Immature natural killer cell (primary cell): ENCODE data around the gene STK11. TPM values are rescaled to one million over a fixed set of nuclear protein-coding genes. Genes with fewer than 3 reads are reported as not detected.
"Not testable (repeated sequence)": the region's sequence is repeated elsewhere in the genome, so short reads cannot be mapped to it uniquely, and the experiment has no call there.

Experiments
- DNase-seq, 3 donors: peaks; one replicate each; pipeline ENCODE4 v3.0.0; 2022; ENCODE audit warnings: mixed read lengths in 1 of 3
- H3K27ac Mint-ChIP-seq, 6 donors: one replicate each; pipeline ENCODE4 v1.8.0; 2020; ENCODE audit warnings: mixed read lengths in 6 of 6, mild to moderate bottlenecking in 5 of 6, inconsistent platforms in 4 of 6, moderate library complexity in 3 of 6
- H3K27me3 Mint-ChIP-seq, 3 donors: one replicate each; pipeline ENCODE4 v1.8.0; 2020 to 2021; ENCODE audit warnings: low read depth in 3 of 3, mild to moderate bottlenecking in 3 of 3, mixed read lengths in 3 of 3, moderate library complexity in 3 of 3, inconsistent platforms in 1 of 3
- H3K36me3 Mint-ChIP-seq, 3 donors: one replicate each; pipeline ENCODE4 v1.8.0; 2020; ENCODE audit warnings: mixed read lengths in 3 of 3, inconsistent platforms in 2 of 3, mild to moderate bottlenecking in 2 of 3
- H3K4me1 Mint-ChIP-seq, 2 donors: one replicate each; pipeline ENCODE4 v1.8.0; 2020; ENCODE audit warnings: inconsistent platforms in 2 of 2, mild to moderate bottlenecking in 2 of 2, mixed read lengths in 2 of 2, moderate library complexity in 1 of 2
- H3K4me3 Mint-ChIP-seq, 5 donors: one replicate each; pipeline ENCODE4 v1.8.0; 2020; ENCODE audit warnings: mild to moderate bottlenecking in 5 of 5, mixed read lengths in 5 of 5, inconsistent platforms in 3 of 5, moderate library complexity in 3 of 5
- H3K9me3 Mint-ChIP-seq, 6 donors: one replicate each; pipeline ENCODE4 v1.8.0; 2020; ENCODE audit warnings: mild to moderate bottlenecking in 6 of 6, mixed read lengths in 6 of 6, inconsistent platforms in 4 of 6, moderate library complexity in 3 of 6
- polyA plus RNA-seq, 3 donors: library from polyadenylated mRNA; unstranded; fragments of 300-500 nt; fragmentation: Illumina TruSeq; gene quantifications; one replicate each; pipeline ENCODE4 v1.2.3, GENCODE V29; 2021

STK11 gene
- polyA plus RNA-seq, 3 donors from 2014 or later: 10.8 to 14.5 (median 11.7) TPM

DNA sequence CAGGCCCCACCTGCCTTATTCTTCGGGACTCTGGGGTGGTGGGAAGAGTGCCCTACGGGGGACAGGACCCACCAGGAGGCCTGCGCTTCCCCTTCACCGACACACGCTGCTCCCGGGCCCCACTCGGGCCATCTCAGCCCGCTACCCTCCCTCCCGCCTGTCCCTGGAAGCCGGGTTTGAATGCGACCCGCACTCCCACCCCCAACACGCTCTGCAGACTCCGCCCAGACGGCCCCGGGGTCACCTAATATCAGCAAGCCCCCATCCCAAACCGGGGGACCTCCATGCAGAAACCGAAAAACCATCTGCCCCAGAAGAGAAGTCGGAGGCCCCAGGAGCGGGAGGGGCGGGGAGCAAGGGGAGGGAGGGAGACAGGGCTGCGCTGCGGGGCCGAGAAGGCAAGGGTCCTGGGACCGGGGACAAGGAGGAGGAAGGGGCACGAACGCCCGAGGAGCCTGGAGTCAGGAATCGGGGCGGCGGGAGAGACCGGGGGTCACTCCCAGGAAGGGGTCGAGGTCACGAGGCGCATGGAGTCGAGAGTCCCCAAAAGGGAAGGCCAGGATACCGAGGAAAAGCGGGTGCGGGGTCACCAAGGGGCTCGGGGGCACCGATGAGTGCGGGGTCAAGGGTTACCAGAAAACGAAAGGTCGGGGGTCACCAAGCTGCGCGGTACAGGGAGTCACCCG is 32.3 kb upstream of the STK11 start:
- H3K4me1 Mint-ChIP-seq: peaks cover 35 to 38% of the 10 kb centered on the region in 2 donors
- H3K27me3 Mint-ChIP-seq: peaks cover 3 to 9% (median 5%) of the 10 kb centered on the region in 3 donors
- DNase-seq: no peak
- peaks cover 0 to 7% (median 0%) of the 10 kb centered on the region in 3 donors for H3K36me3 Mint-ChIP-seq
- H3K4me3 Mint-ChIP-seq: peak overlapping the region; percentile 86 to 94 (median 89)
- H3K9me3 Mint-ChIP-seq: peaks cover 0 to 1% (median 0%) of the 10 kb centered on the region in 6 donors
- H3K27ac Mint-ChIP-seq: peak overlapping the region; percentile 77 to 95 (median 93)

DNA sequence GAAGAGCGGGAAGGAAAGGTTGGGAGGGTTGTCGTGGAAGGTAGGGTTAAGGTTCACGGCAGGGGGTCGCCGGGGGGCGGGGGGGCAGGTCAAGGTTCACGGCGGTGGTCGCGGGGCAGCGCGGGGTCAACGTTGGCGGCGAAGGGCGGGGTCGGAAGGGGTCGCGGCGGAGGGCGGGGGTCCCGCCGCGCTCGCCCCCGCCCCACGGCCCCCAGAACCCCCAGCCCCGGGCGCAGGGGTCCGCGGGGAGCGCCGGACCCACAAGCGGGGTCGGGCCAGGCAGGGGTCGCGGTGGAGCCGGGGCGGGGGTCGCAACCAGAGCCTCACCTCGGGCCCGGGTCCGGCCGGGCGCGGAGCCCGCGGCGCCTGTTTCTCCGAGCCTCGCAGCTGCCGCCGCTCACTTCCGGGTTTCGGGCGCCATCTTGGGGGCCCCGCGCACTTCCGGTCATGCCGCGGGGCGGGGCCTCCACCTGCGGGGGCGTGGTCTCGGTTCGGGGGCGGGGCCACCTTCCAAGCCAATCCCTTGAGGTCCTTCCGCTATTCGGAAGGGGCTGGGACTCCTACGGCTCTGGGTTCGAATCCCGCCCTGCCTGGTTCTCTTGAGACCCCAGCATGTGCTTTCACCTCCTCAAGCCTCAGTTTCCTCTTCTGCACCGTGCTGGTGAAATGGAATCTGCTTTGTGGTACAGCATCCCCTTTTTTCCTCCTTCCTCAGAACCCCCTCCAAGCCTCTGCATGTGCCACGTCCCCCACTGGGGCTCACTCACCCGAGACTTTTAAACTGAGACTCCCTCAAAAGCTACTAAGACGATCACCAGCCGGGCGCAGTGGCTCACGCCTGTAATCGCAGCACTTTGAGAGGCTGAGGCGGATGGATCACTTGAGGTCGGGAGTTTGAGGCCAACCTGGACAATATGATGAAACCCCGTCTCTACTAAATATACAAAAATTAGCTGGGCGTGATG is 31.5 kb upstream of the STK11 start, which contains the start of gene SBNO2:
Gene SBNO2, minus strand, starts transcription at position 424 of the 965 bp plus-strand sequence. CDS start 19,992 bp downstream, outside the sequence.
- Mint-ChIP-seq H3K36me3 (peaks cover 0 to 7% (median 0%) of the 10 kb centered on the region in 3 donors), H3K27ac (peak within 1 kb of the TSS; percentile 84 to 95 (median 93)), H3K4me3 (peak within 1 kb of the TSS; percentile 86 to 94 (median 89)), H3K27me3 (peaks cover 3 to 11% (median 5%) of the 10 kb centered on the region in 3 donors), H3K4me1 (peaks cover 29 to 35% of the 10 kb centered on the region in 2 donors), H3K9me3 (peaks cover 0 to 1% (median 0%) of the 10 kb centered on the region in 6 donors)
- peak; percentile 88 to 92 (median 89) for DNase-seq

DNA sequence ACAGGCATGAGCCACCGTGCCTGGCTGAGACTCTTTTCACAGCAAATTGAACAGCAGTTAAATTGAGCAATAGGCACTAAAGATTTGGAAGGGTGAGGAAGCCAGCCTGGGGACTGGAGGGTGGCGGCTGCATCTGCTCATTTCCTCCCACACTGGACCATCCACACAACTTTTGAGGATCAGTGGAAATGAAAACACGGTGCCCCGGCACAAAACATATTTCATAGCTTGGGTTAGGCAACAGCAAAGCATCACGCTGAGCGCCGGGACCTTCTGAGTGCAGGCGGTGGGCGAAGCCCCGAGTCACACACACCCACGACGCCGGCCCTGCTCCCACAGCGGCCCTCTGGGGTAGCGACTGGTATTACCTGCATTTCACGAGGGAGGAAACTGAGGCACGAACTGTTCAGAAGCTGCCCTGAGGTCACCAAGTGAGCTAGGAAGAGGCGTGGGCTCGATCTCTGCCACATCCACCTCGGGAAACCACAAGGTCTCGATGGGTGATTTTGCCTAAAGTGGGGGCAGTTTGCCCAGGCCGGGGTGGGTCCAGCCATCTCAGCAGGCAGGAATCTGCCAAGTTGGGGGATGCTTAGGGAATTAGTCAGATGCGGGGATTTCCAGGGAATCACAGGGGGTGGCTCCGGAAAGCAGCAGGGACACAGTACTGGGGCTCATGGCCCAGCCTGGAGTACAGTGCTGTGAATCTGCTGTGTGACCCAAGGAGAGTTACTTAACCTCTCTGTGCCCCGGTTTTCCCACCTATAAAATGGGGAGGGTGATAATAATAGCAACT is 28.1 kb upstream of the STK11 start:
- Mint-ChIP-seq H3K36me3 (no peaks in the 10 kb centered on the region), H3K9me3 (peaks cover 0 to 2% (median 0%) of the 10 kb centered on the region in 6 donors), H3K27me3 (peaks cover 7 to 15% (median 15%) of the 10 kb centered on the region in 3 donors), H3K27ac (no peak overlapping the region), H3K4me3 (no peak overlapping the region), H3K4me1 (peaks cover 10 to 14% of the 10 kb centered on the region in 2 donors)
- DNase-seq: no peak

DNA sequence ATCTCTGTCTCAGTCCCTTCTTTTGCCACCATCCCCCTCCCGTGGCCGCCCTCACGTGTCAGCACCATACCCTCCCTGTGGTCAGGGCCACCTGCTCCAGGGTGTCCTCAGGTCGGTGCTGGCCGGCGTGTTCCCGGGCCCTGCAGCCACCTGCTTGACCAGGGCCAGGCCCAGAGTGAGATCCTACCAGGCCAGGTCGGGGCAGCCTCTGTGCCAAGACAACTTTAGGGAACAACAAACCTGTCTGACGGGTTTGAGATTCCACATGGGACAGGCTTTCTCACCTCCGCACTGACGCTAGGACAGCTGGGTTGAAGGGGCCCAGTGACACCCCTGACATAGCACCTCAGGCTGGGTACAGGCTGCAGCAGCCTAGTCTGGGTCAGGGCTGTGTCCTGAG is 24.0 kb upstream of the STK11 start:
- Mint-ChIP-seq H3K27ac (no peak overlapping the region), H3K27me3 (peaks cover 7 to 11% (median 8%) of the 10 kb centered on the region in 3 donors), H3K36me3 (no peaks in the 10 kb centered on the region), H3K4me3 (peak overlapping the region in 1 of 5 donors; percentile 45), H3K4me1 (peaks cover 3 to 6% of the 10 kb centered on the region in 2 donors), H3K9me3 (peaks cover 0 to 2% (median 0%) of the 10 kb centered on the region in 6 donors)
- DNase-seq: no peak

- no peak for DNase-seq
- no peaks in the 10 kb centered on the region for H3K36me3 Mint-ChIP-seq
- H3K4me1 Mint-ChIP-seq: peaks cover 3 to 6% of the 10 kb centered on the region in 2 donors
- H3K27ac Mint-ChIP-seq: no peak overlapping the region
- H3K9me3 Mint-ChIP-seq: peaks cover 0 to 2% (median 0%) of the 10 kb centered on the region in 6 donors
- no peak overlapping the region for H3K4me3 Mint-ChIP-seq
- H3K27me3 Mint-ChIP-seq: peaks cover 7 to 11% (median 8%) of the 10 kb centered on the region in 3 donors
These were observed 23.5 kb upstream of the STK11 start for GRCh38 chr19:1182068-1182467.

DNA sequence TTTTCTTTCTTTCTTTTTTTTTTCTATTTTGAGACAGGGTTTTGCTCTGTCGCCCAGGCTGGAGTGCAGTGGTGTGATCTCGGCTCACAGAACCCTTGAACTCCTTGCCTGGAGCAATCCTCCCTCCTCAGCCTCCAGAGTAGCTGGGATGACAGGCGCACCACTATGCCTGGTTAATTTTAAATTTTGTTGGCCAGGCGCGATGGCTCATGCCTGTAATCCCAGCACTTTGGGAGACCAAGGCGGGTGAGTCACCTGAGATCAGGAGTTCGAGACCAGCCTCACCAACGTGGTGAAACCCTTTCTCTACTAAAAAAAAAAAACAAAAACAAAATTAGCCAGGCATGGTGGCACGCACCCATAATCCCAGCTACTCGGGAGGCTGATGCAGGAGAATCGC is 22.9 kb upstream of the STK11 start:
- DNase-seq: no peak
- no peak overlapping the region for H3K27ac Mint-ChIP-seq

GRCh38 chr19:1183543-1184172 is 21.9 kb upstream of the STK11 start:
- peaks cover 0 to 2% (median 0%) of the 10 kb centered on the region in 6 donors for H3K9me3 Mint-ChIP-seq
- peaks cover 5 to 6% of the 10 kb centered on the region in 2 donors for H3K4me1 Mint-ChIP-seq
- DNase-seq: no peak
- H3K27ac Mint-ChIP-seq: no peak overlapping the region
- H3K36me3 Mint-ChIP-seq: no peaks in the 10 kb centered on the region
- peaks cover 4 to 11% (median 7%) of the 10 kb centered on the region in 3 donors for H3K27me3 Mint-ChIP-seq
- H3K4me3 Mint-ChIP-seq: no peak overlapping the region

More for the DNA sequence above, 22.9 kb upstream of the STK11 start:
- Mint-ChIP-seq H3K4me1 (peaks cover 5 to 6% of the 10 kb centered on the region in 2 donors), H3K4me3 (no peak overlapping the region), H3K36me3 (no peaks in the 10 kb centered on the region), H3K9me3 (peaks cover 0 to 2% (median 0%) of the 10 kb centered on the region in 6 donors), H3K27me3 (peaks cover 6 to 11% (median 7%) of the 10 kb centered on the region in 3 donors)

DNA sequence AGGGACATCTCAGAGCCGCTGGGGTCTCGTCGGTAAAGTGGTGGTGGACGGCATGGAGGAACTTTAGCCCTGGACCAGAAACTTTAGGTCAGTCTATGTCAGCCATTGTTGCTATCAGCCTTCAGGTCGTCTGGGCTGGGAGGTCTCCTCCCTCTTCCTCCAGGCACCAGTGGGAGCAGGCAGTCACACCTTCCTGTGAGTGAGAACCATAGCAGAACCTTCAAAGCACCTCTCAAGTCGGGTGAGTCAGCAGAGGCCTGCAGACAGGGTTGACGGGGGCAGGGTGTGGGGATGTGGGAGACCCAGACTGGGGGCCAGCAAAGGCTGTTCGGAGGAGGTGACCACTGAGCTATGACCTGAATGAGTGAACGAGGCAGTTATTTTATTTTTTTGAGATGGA is 16.2 kb upstream of the STK11 start:
- Mint-ChIP-seq H3K27me3 (peaks cover 3 to 8% (median 7%) of the 10 kb centered on the region in 3 donors), H3K27ac (peak overlapping the region; percentile 24 to 96 (median 85)), H3K36me3 (no peaks in the 10 kb centered on the region), H3K4me3 (peak overlapping the region; percentile 4 to 66 (median 51)), H3K9me3 (no peaks in the 10 kb centered on the region), H3K4me1 (peaks cover 18 to 33% of the 10 kb centered on the region in 2 donors)
- peak; percentile 60 to 74 (median 67) for DNase-seq

GRCh38 chr19:1199531-1199930 is 6.0 kb upstream of the STK11 start:
- H3K27ac Mint-ChIP-seq: no peak overlapping the region
- no peaks in the 10 kb centered on the region for H3K36me3 Mint-ChIP-seq
- no peak overlapping the region for H3K4me3 Mint-ChIP-seq
- no peaks in the 10 kb centered on the region for H3K27me3 Mint-ChIP-seq
- DNase-seq: no peak
- H3K9me3 Mint-ChIP-seq: no peaks in the 10 kb centered on the region
- peaks cover 6 to 9% of the 10 kb centered on the region in 2 donors for H3K4me1 Mint-ChIP-seq

DNA sequence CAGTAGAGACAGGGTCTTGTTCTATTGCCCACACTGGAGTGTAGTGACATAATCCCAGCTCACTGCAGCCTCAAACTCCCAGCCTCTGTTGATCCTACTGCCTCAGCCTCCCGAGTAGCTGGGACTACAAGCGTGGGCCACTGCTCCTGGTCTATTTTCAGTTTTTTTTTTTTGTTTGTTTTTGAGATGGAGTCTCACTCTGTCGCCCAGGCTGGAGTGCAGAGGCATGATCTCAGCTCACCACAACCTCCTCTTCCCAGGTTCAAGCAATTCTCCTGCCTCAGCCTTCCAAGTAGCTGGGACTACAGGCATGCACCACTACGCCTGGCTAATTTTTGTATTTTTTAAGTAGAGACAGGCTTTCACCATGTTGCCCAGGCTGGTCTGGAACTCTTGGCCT is 5.0 kb upstream of the STK11 start:
- not testable (repeated sequence) for H3K4me1 Mint-ChIP-seq, H3K9me3 Mint-ChIP-seq, DNase-seq, H3K36me3 Mint-ChIP-seq, H3K27ac Mint-ChIP-seq, H3K4me3 Mint-ChIP-seq, H3K27me3 Mint-ChIP-seq

DNA sequence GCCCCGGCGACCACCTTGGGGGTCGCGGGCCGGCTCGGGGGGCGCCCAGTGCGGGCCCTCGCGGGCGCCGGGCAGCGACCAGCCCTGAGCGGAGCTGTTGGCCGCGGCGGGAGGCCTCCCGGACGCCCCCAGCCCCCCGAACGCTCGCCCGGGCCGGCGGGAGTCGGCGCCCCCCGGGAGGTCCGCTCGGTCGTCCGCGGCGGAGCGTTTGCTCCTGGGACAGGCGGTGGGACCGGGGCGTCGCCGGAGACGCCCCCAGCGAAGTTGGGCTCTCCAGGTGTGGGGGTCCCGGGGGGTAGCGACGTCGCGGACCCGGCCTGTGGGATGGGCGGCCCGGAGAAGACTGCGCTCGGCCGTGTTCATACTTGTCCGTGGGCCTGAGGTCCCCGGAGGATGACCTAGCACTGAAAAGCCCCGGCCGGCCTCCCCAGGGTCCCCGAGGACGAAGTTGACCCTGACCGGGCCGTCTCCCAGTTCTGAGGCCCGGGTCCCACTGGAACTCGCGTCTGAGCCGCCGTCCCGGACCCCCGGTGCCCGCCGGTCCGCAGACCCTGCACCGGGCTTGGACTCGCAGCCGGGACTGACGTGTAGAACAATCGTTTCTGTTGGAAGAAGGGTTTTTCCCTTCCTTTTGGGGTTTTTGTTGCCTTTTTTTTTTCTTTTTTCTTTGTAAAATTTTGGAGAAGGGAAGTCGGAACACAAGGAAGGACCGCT is 729 bp downstream of the STK11 start:
- H3K36me3 Mint-ChIP-seq: no peaks in the 10 kb centered on the region
- H3K9me3 Mint-ChIP-seq: no peaks in the 10 kb centered on the region
- peak overlapping the region; percentile 85 to 92 (median 89) for H3K27ac Mint-ChIP-seq
- DNase-seq: no peak
- H3K27me3 Mint-ChIP-seq: peaks cover 8 to 13% (median 10%) of the 10 kb centered on the region in 3 donors
- peak overlapping the region; percentile 90 to 93 (median 92) for H3K4me3 Mint-ChIP-seq
- peaks cover 30 to 32% of the 10 kb centered on the region in 2 donors for H3K4me1 Mint-ChIP-seq

DNA sequence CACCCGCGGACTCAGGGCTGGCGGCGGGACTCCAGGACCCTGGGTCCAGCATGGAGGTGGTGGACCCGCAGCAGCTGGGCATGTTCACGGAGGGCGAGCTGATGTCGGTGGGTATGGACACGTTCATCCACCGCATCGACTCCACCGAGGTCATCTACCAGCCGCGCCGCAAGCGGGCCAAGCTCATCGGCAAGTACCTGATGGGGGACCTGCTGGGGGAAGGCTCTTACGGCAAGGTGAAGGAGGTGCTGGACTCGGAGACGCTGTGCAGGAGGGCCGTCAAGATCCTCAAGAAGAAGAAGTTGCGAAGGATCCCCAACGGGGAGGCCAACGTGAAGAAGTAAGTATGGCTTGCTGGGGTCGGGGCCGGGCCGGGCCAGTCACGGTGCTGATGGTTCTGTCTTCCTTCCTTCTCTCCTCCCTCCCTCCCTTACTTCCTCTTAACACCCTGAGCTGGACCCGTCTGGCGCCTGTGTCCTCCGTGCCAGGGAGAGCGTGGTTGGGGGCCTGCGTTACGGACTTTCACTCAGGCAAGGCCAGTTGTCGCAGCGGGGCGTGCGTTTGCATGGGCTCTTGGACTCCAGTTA is 1.4 kb downstream of the STK11 start:
- Mint-ChIP-seq H3K36me3 (no peaks in the 10 kb centered on the region), H3K27ac (peak overlapping the region; percentile 85 to 92 (median 89)), H3K4me3 (peak overlapping the region; percentile 90 to 93 (median 92)), H3K27me3 (peaks cover 8 to 13% (median 10%) of the 10 kb centered on the region in 3 donors), H3K4me1 (peaks cover 30 to 36% of the 10 kb centered on the region in 2 donors), H3K9me3 (no peaks in the 10 kb centered on the region)
- DNase-seq: peak; percentile 22 to 56 (median 33)
